ENCODE measurements around the gene ATP6V1G3. TPM values are rescaled to one million over a fixed set of nuclear protein-coding genes. Genes with fewer than 3 reads are reported as not detected.
"Not testable (repeated sequence)": the region's sequence is repeated elsewhere in the genome, so short reads cannot be mapped to it uniquely, and the experiment has no call there.

Gene ATP6V1G3
- not detected for total RNA-seq

- peak within 1 kb of the TSS; percentile 47 for H3K4me3 Mint-ChIP-seq
- no peak for ATAC-seq (replicated peaks)
- no peaks in the 10 kb centered on the region for H3K36me3 Mint-ChIP-seq (ENCODE audit: low read depth)
- peak within 1 kb of the TSS; percentile 11 for H3K27ac Mint-ChIP-seq
- H3K4me1 Mint-ChIP-seq: peaks cover 28% of the 10 kb centered on the region
- H3K9me3 Mint-ChIP-seq: no peaks in the 10 kb centered on the region
- no peaks in the 10 kb centered on the region for H3K27me3 Mint-ChIP-seq
Observed at GRCh38 chr1:198540580-198540979, at the start of gene ATP6V1G3. Gene ATP6V1G3 (minus strand): TSS chr1:198540680. CDS start chr1:198540650, 30 bp downstream.

- ATAC-seq (replicated peaks): no peak
- H3K9me3 Mint-ChIP-seq: peaks cover 11% of the 10 kb centered on the region
- no peak overlapping the region for H3K4me3 Mint-ChIP-seq
Observed at GRCh38 chr1:198588845-198589244, 48.4 kb upstream of the ATP6V1G3 start.

GRCh38 chr1:198584163-198584562 is 43.7 kb upstream of the ATP6V1G3 start:
- peaks cover 13% of the 10 kb centered on the region for H3K9me3 Mint-ChIP-seq
- ATAC-seq (replicated peaks): no peak
- H3K4me3 Mint-ChIP-seq: no peak overlapping the region
- no peaks in the 10 kb centered on the region for H3K4me1 Mint-ChIP-seq
- no peaks in the 10 kb centered on the region for H3K36me3 Mint-ChIP-seq (ENCODE audit: low read depth)
- H3K27me3 Mint-ChIP-seq: no peaks in the 10 kb centered on the region
- H3K27ac Mint-ChIP-seq: no peak overlapping the region

More at GRCh38 chr1:198588845-198589244, 48.4 kb upstream of the ATP6V1G3 start:
- H3K36me3 Mint-ChIP-seq (ENCODE audit: low read depth): no peaks in the 10 kb centered on the region
- H3K27me3 Mint-ChIP-seq: no peaks in the 10 kb centered on the region
- H3K27ac Mint-ChIP-seq: no peak overlapping the region
- H3K4me1 Mint-ChIP-seq: no peaks in the 10 kb centered on the region

- H3K27ac Mint-ChIP-seq; H3K36me3 Mint-ChIP-seq (ENCODE audit: low read depth); ATAC-seq (replicated peaks); H3K27me3 Mint-ChIP-seq; H3K4me1 Mint-ChIP-seq; H3K4me3 Mint-ChIP-seq: not testable (repeated sequence)
- peaks cover 13% of the 10 kb centered on the region for H3K9me3 Mint-ChIP-seq
Observed at GRCh38 chr1:198583209-198583802, 42.8 kb upstream of the ATP6V1G3 start.

- Mint-ChIP-seq H3K36me3 (ENCODE audit: low read depth) (no peaks in the 10 kb centered on the region), H3K27me3 (no peaks in the 10 kb centered on the region), H3K27ac (no peak overlapping the region), H3K9me3 (peaks cover 13% of the 10 kb centered on the region), H3K4me3 (no peak overlapping the region), H3K4me1 (peaks cover 8% of the 10 kb centered on the region)
- ATAC-seq (replicated peaks): no peak
Observed at GRCh38 chr1:198577444-198577843, 37.0 kb upstream of the ATP6V1G3 start.

GRCh38 chr1:198575798-198576641 is 35.5 kb upstream of the ATP6V1G3 start:
- no peaks in the 10 kb centered on the region for H3K36me3 Mint-ChIP-seq (ENCODE audit: low read depth)
- H3K27ac Mint-ChIP-seq: peak overlapping the region; percentile 13
- H3K4me1 Mint-ChIP-seq: peaks cover 8% of the 10 kb centered on the region
- no peaks in the 10 kb centered on the region for H3K27me3 Mint-ChIP-seq
- peaks cover 5% of the 10 kb centered on the region for H3K9me3 Mint-ChIP-seq
- ATAC-seq (replicated peaks): no peak
- H3K4me3 Mint-ChIP-seq: no peak overlapping the region

GRCh38 chr1:198575292-198575691 is 34.8 kb upstream of the ATP6V1G3 start:
- H3K4me1 Mint-ChIP-seq: peaks cover 8% of the 10 kb centered on the region
- H3K27ac Mint-ChIP-seq: no peak overlapping the region
- H3K9me3 Mint-ChIP-seq: peaks cover 5% of the 10 kb centered on the region
- H3K4me3 Mint-ChIP-seq: no peak overlapping the region
- no peaks in the 10 kb centered on the region for H3K27me3 Mint-ChIP-seq
- no peaks in the 10 kb centered on the region for H3K36me3 Mint-ChIP-seq (ENCODE audit: low read depth)
- no peak for ATAC-seq (replicated peaks)

GRCh38 chr1:198574325-198574724 is 33.8 kb upstream of the ATP6V1G3 start:
- Mint-ChIP-seq H3K9me3 (peaks cover 5% of the 10 kb centered on the region), H3K4me1 (peaks cover 8% of the 10 kb centered on the region), H3K36me3 (ENCODE audit: low read depth) (no peaks in the 10 kb centered on the region), H3K27me3 (no peaks in the 10 kb centered on the region), H3K27ac (no peak overlapping the region), H3K4me3 (no peak overlapping the region)
- ATAC-seq (replicated peaks): no peak

GRCh38 chr1:198564716-198565115 is 24.2 kb upstream of the ATP6V1G3 start:
- Mint-ChIP-seq H3K9me3 (peaks cover 9% of the 10 kb centered on the region), H3K27me3 (no peaks in the 10 kb centered on the region), H3K27ac (peak overlapping the region; percentile 15), H3K36me3 (ENCODE audit: low read depth) (no peaks in the 10 kb centered on the region), H3K4me1 (peaks cover 21% of the 10 kb centered on the region), H3K4me3 (no peak overlapping the region)
- peak; percentile 26 for ATAC-seq (replicated peaks)

- ATAC-seq (replicated peaks): no peak
- Mint-ChIP-seq H3K36me3 (ENCODE audit: low read depth) (no peaks in the 10 kb centered on the region), H3K4me1 (peaks cover 21% of the 10 kb centered on the region), H3K4me3 (no peak overlapping the region), H3K27me3 (no peaks in the 10 kb centered on the region), H3K9me3 (peaks cover 9% of the 10 kb centered on the region), H3K27ac (peak overlapping the region; percentile 15)
Observed at GRCh38 chr1:198564157-198564556, 23.7 kb upstream of the ATP6V1G3 start.

- Mint-ChIP-seq H3K4me1 (peaks cover 26% of the 10 kb centered on the region), H3K27ac (no peak overlapping the region), H3K27me3 (no peaks in the 10 kb centered on the region), H3K4me3 (no peak overlapping the region), H3K36me3 (ENCODE audit: low read depth) (no peaks in the 10 kb centered on the region), H3K9me3 (peaks cover 9% of the 10 kb centered on the region)
- no peak for ATAC-seq (replicated peaks)
Observed at GRCh38 chr1:198563583-198563982, 23.1 kb upstream of the ATP6V1G3 start.

GRCh38 chr1:198560161-198560560 is 19.7 kb upstream of the ATP6V1G3 start:
- no peaks in the 10 kb centered on the region for H3K36me3 Mint-ChIP-seq (ENCODE audit: low read depth)
- no peak overlapping the region for H3K4me3 Mint-ChIP-seq
- no peak overlapping the region for H3K27ac Mint-ChIP-seq
- no peaks in the 10 kb centered on the region for H3K27me3 Mint-ChIP-seq
- H3K4me1 Mint-ChIP-seq: peaks cover 41% of the 10 kb centered on the region
- no peak for ATAC-seq (replicated peaks)
- no peaks in the 10 kb centered on the region for H3K9me3 Mint-ChIP-seq

- no peak for ATAC-seq (replicated peaks)
- peak overlapping the region; percentile 69 for H3K4me3 Mint-ChIP-seq
- peaks cover 42% of the 10 kb centered on the region for H3K4me1 Mint-ChIP-seq
- H3K9me3 Mint-ChIP-seq: no peaks in the 10 kb centered on the region
- no peak overlapping the region for H3K27ac Mint-ChIP-seq
- no peaks in the 10 kb centered on the region for H3K36me3 Mint-ChIP-seq (ENCODE audit: low read depth)
- no peaks in the 10 kb centered on the region for H3K27me3 Mint-ChIP-seq
Observed at GRCh38 chr1:198559362-198559761, 18.9 kb upstream of the ATP6V1G3 start.

- Mint-ChIP-seq H3K36me3 (ENCODE audit: low read depth) (no peaks in the 10 kb centered on the region), H3K27me3 (no peaks in the 10 kb centered on the region), H3K27ac (no peak overlapping the region), H3K9me3 (no peaks in the 10 kb centered on the region), H3K4me3 (peak overlapping the region; percentile 69), H3K4me1 (peaks cover 39% of the 10 kb centered on the region)
- ATAC-seq (replicated peaks): no peak
Observed at GRCh38 chr1:198558402-198558801, 17.9 kb upstream of the ATP6V1G3 start.

- peak overlapping the region; percentile 69 for H3K4me3 Mint-ChIP-seq
- H3K27ac Mint-ChIP-seq: peak overlapping the region; percentile 37
- no peaks in the 10 kb centered on the region for H3K27me3 Mint-ChIP-seq
- peaks cover 39% of the 10 kb centered on the region for H3K4me1 Mint-ChIP-seq
- H3K9me3 Mint-ChIP-seq: no peaks in the 10 kb centered on the region
- peak; percentile 95 for ATAC-seq (replicated peaks)
- no peaks in the 10 kb centered on the region for H3K36me3 Mint-ChIP-seq (ENCODE audit: low read depth)
Observed at GRCh38 chr1:198556971-198557370, 16.5 kb upstream of the ATP6V1G3 start.

Measured in activated T-helper 17 cell treated with anti-CD3 and anti-CD28 coated beads, Interleukin-2, amount 50 U/mL, for 72 hours (primary cell).